ENCODE measurements around the gene CPXM2. TPM values are rescaled to one million over a fixed set of nuclear protein-coding genes. Genes with fewer than 3 reads are reported as not detected.

The CPXM2 gene
- polyA plus RNA-seq, 1 of the 3 experiments (the other 2 are of a cell fraction), result not detected

DNA sequence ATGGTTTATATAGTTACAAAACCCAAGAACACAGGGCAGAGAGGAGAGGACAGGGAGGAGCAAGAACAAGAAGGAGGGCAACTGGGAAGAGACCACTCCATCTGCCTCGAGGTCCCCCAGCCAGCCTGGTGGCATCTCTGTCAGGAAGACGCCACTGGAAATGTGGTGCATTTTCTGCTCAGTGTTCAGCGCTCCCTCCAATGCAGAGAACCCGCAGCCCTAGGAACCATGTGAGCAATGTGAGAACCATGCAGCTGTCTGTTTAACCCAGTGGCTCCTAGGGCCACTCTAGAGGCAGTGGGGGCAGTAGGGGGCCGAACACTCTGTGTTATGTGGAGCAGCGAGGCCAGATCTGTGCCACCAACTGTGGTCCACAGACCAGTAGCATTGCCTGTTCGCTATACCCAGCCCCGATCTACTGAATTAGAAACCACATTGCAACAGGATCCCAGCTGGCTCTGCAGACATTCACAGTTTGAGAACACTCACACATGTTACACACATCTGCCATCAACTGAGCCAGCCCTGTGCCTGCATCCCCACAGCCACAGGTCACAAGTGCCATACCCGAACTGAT lies 110.2 kb downstream of the CPXM2 start:
- POLR2A ChIA-PET, result no interaction called here
- no peak for TF ChIP-seq RXRA (IDR thresholded peaks at IDR 0.05; ENCODE audit: borderline replicate concordance, low read depth)
- TF ChIP-seq FOXJ3 (CRISPR knock-in tag; IDR thresholded peaks at IDR 0.05), result no peak
- TF ChIP-seq, protein P1, sequence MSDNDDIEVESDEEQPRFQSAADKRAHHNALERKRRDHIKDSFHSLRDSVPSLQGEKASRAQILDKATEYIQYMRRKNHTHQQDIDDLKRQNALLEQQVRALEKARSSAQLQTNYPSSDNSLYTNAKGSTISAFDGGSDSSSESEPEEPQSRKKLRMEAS (IDR thresholded peaks at IDR 0.05; ENCODE audit: low read depth), result no peak
- TF ChIP-seq MXI1 (IDR thresholded peaks at IDR 0.05; ENCODE audit: low read depth, low read length), result no peak
- no peak for TF ChIP-seq TCF12 (IDR thresholded peaks at IDR 0.05)
- TF ChIP-seq EP300 (IDR thresholded peaks at IDR 0.05; ENCODE audit: borderline replicate concordance in 1 of 2, low read depth in 1 of 2, low read length in 1 of 2), result no peak
- TF ChIP-seq RFX5 (IDR thresholded peaks at IDR 0.05; ENCODE audit: low read length), result no peak
- no peak for TF ChIP-seq TAF1 (IDR thresholded peaks at IDR 0.05; ENCODE audit: borderline replicate concordance, low read depth, low read length)
- no peak for TF ChIP-seq TEAD4 (IDR thresholded peaks at IDR 0.05; ENCODE audit: borderline replicate concordance, insufficient read depth)
- no peak for TF ChIP-seq SMC3 (IDR thresholded peaks at IDR 0.05; ENCODE audit: low read depth, low read length)
- TF ChIP-seq EZH2phosphoT487 (IDR thresholded peaks at IDR 0.05; ENCODE audit: borderline replicate concordance, low read depth), result no peak
- TF ChIP-seq, protein P2, sequence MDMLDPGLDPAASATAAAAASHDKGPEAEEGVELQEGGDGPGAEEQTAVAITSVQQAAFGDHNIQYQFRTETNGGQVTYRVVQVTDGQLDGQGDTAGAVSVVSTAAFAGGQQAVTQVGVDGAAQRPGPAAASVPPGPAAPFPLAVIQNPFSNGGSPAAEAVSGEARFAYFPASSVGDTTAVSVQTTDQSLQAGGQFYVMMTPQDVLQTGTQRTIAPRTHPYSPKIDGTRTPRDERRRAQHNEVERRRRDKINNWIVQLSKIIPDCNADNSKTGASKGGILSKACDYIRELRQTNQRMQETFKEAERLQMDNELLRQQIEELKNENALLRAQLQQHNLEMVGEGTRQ (IDR thresholded peaks at IDR 0.05; ENCODE audit: borderline replicate concordance, low read depth, low read length), result no peak
- no peak for TF ChIP-seq ELF1 (IDR thresholded peaks at IDR 0.05)
- no peak for TF ChIP-seq GATA2 (CRISPR knock-in tag; IDR thresholded peaks at IDR 0.05)
- no peak for TF ChIP-seq MEF2A (IDR thresholded peaks at IDR 0.05; ENCODE audit: borderline replicate concordance, low read depth)
- TF ChIP-seq POLR2AphosphoS5 (IDR thresholded peaks at IDR 0.05; ENCODE audit: low read depth, low read length), result no peak
- no peak for TF ChIP-seq NRF1 (IDR thresholded peaks at IDR 0.05; ENCODE audit: low read depth, low read length)
- CTCF ChIA-PET, result no interaction called here

More for the DNA sequence above, 110.2 kb downstream of the CPXM2 start:
- no peaks in the 10 kb centered on the region for H3K27me3 ChIP-seq (ENCODE audit: insufficient read depth)
- H3K79me2 ChIP-seq (ENCODE audit: insufficient read depth), result no peaks in the 10 kb centered on the region
- no peak overlapping the region for H3K9ac ChIP-seq
- H3K4me2 ChIP-seq, result no peak overlapping the region
- H3K36me3 ChIP-seq (replicated peaks in 1 of 2; ENCODE audit: control insufficient read depth in 1 of 2, insufficient read depth in 2 of 2, low read length in 1 of 2), result no peaks in the 10 kb centered on the region
- H3K27ac ChIP-seq (ENCODE audit: low read depth in 2 of 2, low read length in 1 of 2), result no peak overlapping the region
- H3K4me1 ChIP-seq (ENCODE audit: control insufficient read depth in 1 of 2, insufficient read depth in 2 of 2, low read depth in 1 of 2, low read length in 1 of 2), result no peaks in the 10 kb centered on the region
- H3K9me3 ChIP-seq, result no peaks in the 10 kb centered on the region
- DNase-seq, result no peak
- no peak overlapping the region for H3K4me3 ChIP-seq (ENCODE audit: low read depth in 2 of 2, low read length in 1 of 2)
- H3K9me2 ChIP-seq, result no peaks in the 10 kb centered on the region
- no peaks in the 10 kb centered on the region for H4K20me1 ChIP-seq (ENCODE audit: insufficient read depth)
- H3F3A ChIP-seq (replicated peaks; ENCODE audit: insufficient read depth), result no peaks in the 10 kb centered on the region
- WGBS (ENCODE audit: low lambda C conversion rate), result 9% methylated on average over 5 of the region's 9 CpGs
- no peak overlapping the region for H2AFZ ChIP-seq (ENCODE audit: low read depth)

Data from SK-N-SH (cell line).